HG03175 (cell line): ENCODE data around the gene OAF.

Experiments used
- ATAC-seq: cut with Tn5 transposase; IDR thresholded peaks from one replicate; pipeline ENCODE4 v1.9.1; 2021; ENCODE audit warnings: mild to moderate bottlenecking, moderate library complexity; ENCODE audit not compliant: unreplicated experiment

OAF gene

DNA sequence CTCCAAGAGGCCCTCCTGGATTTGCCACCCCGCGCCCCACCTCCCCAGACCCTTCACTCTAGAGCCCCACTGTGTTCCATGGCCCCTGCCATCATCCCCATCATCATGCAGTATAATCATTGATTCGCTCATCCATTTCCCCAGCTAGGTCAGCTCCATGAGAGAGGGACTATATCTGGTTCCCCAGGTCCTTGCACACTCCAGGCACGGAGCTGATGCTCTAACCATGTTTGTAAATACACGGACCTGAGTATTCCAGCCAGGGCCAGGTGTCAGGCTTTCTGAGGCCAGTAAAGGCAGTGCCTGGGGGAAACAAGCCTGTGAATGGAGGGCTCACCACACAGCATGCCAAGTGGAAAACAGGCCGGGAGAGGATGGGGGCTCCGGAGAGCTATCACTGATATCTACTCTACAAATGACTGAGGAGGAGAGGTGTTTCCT is 27.1 kb upstream of the OAF start:
- ATAC-seq = no peak

GRCh38 chr11:120184371-120184945 is 26.4 kb upstream of the OAF start:
- no peak for ATAC-seq

GRCh38 chr11:120184946-120185705 is 25.7 kb upstream of the OAF start:
- no peak for ATAC-seq

- ATAC-seq = no peak
Measured at GRCh38 chr11:120185706-120186455, 25.0 kb upstream of the OAF start.

- ATAC-seq = no peak
Measured at GRCh38 chr11:120186456-120186773, 24.4 kb upstream of the OAF start.

GRCh38 chr11:120186774-120187591 is 23.8 kb upstream of the OAF start:
- ATAC-seq = peak; percentile 68

DNA sequence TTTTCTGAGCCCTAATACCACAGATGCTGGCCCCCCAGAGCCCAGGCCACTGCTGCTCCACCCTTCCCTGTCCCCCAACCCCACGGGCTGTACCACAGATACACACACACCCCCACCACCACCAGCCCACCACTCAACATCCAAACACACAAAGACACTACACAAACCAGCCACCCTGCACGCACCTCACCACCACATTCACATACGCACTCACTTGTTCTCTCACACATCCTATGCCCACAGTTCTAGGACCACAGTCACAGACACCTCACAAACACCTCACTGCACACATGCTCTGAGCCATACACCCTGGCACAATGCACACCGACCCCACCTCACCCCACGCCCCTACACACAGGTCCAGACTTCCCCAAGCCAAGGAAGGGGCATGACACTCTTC is 22.5 kb upstream of the OAF start:
- no peak for ATAC-seq

GRCh38 chr11:120188811-120189455 is 21.9 kb upstream of the OAF start:
- ATAC-seq = no peak

DNA sequence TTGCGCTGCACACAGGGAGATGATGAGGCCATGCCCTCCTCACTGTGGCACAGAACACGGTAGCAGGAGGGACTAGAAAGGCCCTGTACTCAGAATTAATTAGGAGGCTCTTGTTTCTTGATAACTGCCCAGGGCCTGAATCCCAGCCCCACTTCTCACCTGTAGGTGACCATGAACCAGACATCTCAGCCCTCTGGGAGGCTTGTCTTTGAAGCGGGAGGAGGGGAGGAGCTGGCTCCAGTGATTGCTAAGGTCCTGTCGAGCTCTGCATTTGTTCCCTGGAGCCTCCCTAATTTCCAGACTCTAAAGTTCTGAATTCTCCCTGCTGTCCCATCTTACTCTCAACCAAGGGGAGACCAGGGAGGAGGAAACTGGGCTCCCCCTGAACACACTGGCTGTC is 19.8 kb upstream of the OAF start:
- ATAC-seq = no peak

- no peak for ATAC-seq
Measured at GRCh38 chr11:120192831-120193625, 17.8 kb upstream of the OAF start.

- ATAC-seq = no peak
Measured at GRCh38 chr11:120194166-120194565, 16.7 kb upstream of the OAF start.

- no peak for ATAC-seq
Measured at GRCh38 chr11:120195601-120196320, 15.1 kb upstream of the OAF start.

DNA sequence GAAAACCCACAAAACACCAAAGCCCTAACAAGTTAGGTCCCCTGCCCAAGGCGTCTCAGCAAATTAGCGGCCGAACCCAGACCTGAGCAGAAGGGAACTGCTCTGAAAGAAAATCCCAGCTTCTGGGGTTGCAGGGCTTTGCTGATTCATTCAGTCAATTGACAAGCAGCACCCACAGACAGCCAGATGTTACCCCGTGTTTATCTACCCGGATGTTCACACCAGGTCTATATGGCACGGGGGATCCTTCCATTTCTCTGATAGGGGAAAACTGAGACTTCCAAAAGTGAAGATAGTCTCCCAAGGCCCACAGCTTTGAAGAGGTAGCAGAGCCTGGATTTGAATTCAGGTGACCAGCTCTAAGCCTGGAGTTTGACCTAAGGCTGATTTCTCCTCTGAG is 14.0 kb upstream of the OAF start:
- no peak for ATAC-seq

DNA sequence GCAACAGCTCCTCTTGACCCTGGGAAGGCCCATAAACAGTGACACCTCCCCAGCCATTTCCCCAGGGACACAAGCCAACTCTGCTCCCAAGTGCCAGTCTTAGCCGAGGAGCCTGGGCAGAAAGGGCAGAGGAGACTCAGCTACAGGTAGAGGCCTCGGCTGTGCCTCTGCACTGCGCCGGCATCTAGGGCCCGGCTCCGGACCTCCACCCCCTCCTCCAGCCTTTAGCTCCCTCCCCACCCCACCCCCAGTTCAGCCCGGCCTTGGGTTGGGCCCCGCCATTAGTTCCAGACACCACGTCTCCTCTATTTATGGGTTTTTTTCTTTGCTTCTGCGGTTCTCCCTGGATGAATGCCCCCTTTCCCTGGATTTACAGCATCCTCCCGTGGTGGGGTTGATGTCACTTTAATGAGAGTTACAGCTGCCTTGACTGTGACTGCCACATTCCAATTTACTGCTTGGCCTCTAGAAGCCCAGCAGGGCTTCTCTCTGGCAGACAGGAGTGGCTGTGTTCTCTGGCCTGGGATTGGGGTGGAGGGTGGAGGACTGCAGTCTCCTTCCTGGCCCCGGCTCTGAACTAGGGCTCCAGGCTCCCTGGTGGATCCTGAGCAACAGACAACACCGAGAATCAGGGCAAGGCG is 13.5 kb upstream of the OAF start:
- no peak for ATAC-seq

- ATAC-seq = no peak
Measured at GRCh38 chr11:120197977-120198376, 12.9 kb upstream of the OAF start.

DNA sequence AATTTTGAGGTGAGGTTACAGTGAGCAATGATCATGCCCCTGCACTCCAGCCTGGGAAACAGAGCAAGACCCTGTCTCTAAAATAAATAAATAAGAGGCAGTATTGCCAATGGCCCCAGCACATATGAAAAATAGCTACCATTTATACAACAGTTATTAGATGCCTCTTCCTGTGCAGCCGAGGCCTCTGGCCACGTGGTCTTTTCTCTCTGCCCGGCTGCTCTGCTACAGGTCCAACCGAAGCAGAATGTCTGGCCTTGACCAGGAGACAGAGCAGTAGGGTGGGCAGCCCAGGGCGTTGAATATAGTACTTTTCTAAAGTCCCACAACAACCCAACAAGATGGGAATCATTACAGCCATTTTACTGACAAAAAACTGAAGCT is 12.4 kb upstream of the OAF start:
- no peak for ATAC-seq

DNA sequence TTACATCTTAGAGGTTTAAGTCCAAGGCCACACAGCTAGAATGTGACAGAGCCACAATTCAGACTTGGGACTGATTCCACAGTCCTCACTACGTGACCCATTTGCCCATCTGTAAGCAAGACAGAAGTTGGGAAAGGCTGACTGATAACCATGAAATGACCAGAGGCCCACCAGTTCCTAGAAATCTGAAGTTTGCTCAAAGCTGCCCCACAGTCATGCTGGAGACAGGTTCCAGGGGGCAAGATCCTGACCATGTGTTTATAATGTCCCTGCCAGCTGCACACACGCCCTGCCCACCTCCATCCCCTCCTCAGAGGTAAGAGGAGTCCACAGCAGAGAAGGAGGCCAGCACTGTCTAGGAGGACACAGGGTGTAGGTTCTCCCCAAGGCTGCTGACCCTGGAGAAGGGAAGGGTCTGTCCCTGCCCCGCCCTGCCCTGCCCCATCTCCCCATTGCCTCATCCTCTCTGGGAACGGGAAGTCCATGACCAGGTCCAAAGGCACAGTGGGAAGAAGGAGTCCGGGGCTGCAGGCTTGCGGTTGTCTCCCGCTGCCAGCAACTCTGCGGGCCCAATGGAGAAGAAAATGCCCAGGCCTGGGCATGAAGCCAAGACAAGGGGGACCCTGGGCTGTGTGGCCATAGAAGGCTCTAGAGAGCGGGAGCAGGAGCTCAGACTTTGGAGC is 11.9 kb upstream of the OAF start:
- no peak for ATAC-seq

- no peak for ATAC-seq
Measured at GRCh38 chr11:120199613-120200012, 11.2 kb upstream of the OAF start.
